SKM-1 (cell line): ENCODE data around the gene RNF103.

Experiments used
- DNase-seq: peaks from one replicate; lab custom pipeline; 2025; ENCODE audit not compliant: unreplicated experiment; lab: John Stamatoyannopoulos, UW

Gene RNF103

GRCh38 chr2:86577817-86578456, 45.7 kb downstream of the RNF103 start:
- peak; percentile 30 for DNase-seq

DNA sequence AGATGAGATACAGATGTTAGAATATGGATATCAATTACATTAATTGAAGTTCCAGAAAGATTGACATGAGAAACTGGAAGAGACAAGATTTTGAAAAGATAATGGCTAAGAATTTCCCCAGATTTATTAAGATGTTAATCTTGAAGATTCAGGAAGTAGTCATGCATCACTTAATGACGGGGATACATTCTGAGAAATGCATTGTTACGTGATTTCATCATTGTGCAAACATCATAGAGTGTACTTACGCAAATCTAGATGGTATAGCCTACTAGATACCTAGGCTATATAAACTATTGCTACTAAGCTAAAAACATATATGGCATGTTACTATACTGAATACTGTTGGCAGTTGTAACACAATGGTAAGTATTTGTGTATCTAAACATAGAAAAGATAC, 53.6 kb downstream of the RNF103 start:
- DNase-seq, result no peak

- DNase-seq, result no peak
Observed at GRCh38 chr2:86566821-86567190, 56.9 kb downstream of the RNF103 start.

DNA sequence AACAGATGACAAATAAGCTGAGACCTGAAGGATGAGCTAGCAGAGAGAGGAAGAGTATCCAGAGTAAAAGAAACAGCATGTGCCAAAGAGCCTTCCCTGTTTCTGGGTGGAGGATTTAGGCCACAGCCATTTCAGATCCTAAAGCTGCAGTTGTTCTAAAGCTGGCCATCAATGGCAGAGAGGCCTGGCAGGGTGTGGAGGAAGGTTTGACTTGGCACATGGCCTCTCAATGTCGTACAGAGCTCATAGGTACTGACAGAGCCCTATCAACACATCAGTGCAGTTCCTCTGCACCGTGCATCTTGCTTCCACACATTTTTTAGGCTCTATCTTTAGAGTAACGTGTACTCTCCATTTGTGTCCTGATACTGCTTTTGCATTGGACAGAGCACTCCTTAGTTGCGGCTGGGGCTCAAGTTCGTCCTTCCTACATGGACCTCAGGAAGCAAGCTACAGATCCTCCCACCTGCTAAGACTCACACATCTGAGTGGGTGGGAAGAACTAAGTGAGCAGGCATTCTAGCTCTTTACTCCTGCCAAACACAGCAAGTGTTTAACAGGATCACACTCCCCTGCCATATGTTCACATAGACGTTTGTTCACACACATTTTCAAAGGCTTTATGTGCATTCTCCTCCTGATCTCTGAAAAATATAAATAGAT, 57.4 kb downstream of the RNF103 start:
- no peak for DNase-seq

DNA sequence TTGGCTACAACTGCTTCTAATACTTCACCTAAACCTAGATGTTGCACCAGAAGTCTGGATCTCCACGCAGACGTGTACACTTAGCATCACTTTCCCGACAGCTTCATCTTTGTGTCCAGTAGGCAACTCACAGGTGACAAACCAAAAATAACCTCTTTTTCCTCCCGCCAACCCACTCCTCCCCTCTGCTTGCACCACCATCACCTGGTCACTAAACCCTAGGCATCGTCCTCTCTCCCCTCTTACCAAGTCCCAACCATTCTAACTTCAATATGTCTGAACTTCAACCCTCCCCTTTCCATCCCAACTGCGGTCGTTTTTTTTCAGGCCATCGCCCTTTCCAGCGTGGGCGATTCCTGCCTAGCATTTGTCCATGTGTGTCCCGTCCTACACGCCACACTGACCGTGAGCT, 60.0 kb downstream of the RNF103 start:
- no peak for DNase-seq

- DNase-seq, result peak; percentile 98
Observed at GRCh38 chr2:86562922-86563649, 60.6 kb downstream of the RNF103 start, which contains the start of gene CHMP3. TSS of gene CHMP3 (minus strand) at chr2:86563443. CDS start at chr2:86563348, 95 bp downstream.

GRCh38 chr2:86562485-86562921, 61.2 kb downstream of the RNF103 start:
- peak; percentile 69 for DNase-seq

- DNase-seq, result no peak
Observed at GRCh38 chr2:86557836-86558235, 65.8 kb downstream of the RNF103 start.

GRCh38 chr2:86556508-86556907, 67.2 kb downstream of the RNF103 start:
- DNase-seq, result no peak
